ENCODE results near the gene CMC2. TPM values are rescaled to one million over a fixed set of nuclear protein-coding genes. Genes with fewer than 3 reads are reported as not detected.

Gene CMC2
- total RNA-seq, 2 experiments from 2014 or later = 90.7 to 99.9 TPM

DNA sequence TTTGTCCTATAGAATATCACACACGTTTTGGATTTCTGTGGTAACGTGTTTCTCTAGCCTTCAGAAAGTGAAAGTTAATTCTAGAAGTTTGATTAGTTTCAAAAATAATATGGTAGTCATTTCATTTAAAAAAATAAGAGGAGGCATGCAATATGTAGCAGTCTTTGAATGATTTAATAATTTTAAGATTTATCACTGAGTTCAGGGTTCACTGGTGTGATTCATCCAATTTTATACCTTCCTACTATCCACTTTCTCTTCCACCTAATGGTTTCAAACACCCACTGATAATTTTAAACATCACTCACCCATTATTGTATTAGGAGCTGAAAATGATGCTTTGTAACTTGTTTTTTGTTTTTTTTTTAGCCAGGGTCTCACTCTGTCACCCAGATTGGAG is 42.3 kb downstream of the CMC2 start:
- ChIA-PET CTCF (no interaction called here), POLR2A (no interaction called here)
- Mint-ChIP-seq H3K4me1 (no peaks in the 10 kb centered on the region), H3K27me3 (no peaks in the 10 kb centered on the region), H3K36me3 (ENCODE audit: low read depth) (peaks cover 12% of the 10 kb centered on the region), H3K27ac (no peak overlapping the region), H3K9me3 (peaks cover 16% of the 10 kb centered on the region), H3K4me3 (no peak overlapping the region)
- DNase-seq = no peak

DNA sequence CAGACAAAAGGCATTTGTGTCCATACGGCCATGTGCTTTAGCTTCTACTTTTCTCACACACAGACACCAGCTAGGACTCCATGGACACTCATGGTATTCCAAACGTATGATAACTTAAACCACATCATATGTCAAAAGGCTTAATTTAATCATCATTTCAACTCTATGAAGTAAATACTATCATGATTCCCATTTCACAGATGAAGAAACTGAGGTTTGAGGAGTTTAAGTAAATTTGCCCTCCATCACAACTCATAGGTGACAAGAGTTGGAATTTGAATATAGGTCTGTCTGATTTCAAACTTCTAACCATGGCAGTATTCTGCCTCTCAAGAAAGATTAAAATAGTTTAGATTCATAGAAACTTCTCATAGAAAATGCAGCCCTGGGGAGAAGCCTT is 43.8 kb downstream of the CMC2 start:
- Mint-ChIP-seq H3K4me1 (no peaks in the 10 kb centered on the region), H3K27ac (no peak overlapping the region), H3K9me3 (peaks cover 29% of the 10 kb centered on the region), H3K4me3 (no peak overlapping the region), H3K36me3 (ENCODE audit: low read depth) (peaks cover 8% of the 10 kb centered on the region), H3K27me3 (peaks cover under 1% of the 10 kb centered on the region)
- POLR2A ChIA-PET = no interaction called here
- CTCF ChIA-PET = no interaction called here
- no peak for DNase-seq

DNA sequence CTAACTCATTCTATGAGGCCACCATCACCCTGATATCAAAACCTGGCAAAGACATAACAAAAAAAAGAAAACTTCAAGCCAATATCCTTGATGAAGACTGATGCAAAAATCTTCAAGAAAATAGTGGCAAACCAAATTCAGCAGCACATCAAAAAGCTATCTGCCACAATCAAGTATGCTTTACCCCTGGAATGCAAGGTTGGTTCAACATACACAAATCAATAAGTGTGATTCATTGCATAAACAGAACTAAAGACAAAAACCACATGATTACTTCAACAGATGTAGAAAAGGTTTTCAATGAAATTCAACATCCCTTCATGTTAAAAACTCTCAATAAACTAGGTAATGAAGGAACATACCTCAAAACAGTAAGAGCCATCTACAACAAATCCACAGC is 48.4 kb downstream of the CMC2 start:
- H3K4me1 Mint-ChIP-seq = no peaks in the 10 kb centered on the region
- ChIA-PET CTCF (no interaction called here), POLR2A (interaction anchor here (1.1 kb wide), 1 partner anchor 52 kb away, joined by 3 read pairs; no protein-coding TSS in a partner anchor)
- no peak overlapping the region for H3K4me3 Mint-ChIP-seq
- H3K36me3 Mint-ChIP-seq (ENCODE audit: low read depth) = peaks cover 29% of the 10 kb centered on the region
- H3K9me3 Mint-ChIP-seq = peaks cover 41% of the 10 kb centered on the region
- no peak for DNase-seq
- H3K27me3 Mint-ChIP-seq = peaks cover 2% of the 10 kb centered on the region
- no peak overlapping the region for H3K27ac Mint-ChIP-seq

DNA sequence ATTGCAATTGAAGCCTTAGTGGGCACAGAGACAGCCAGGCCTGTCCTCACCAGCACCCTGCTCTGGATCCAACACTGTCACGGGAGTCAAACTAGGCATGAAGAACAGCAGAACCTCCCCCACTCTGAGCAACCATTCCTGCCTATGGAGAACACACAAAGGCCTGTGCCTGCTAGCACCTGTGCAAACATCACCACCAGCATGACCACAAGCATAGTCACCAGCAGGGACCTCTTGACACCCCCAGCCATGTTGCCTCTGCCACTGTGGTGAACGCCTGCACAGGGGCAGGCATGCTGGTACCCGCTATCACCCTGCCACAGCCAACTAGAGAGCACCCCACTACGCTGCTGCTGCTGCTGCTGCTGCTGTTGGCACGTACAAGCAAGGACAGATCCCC is 51.7 kb downstream of the CMC2 start:
- Mint-ChIP-seq H3K27ac (no peak overlapping the region), H3K4me3 (no peak overlapping the region)

GRCh38 chr16:80948886-80949493 is 57.7 kb downstream of the CMC2 start:
- no peak overlapping the region for H3K27ac Mint-ChIP-seq
- no peaks in the 10 kb centered on the region for H3K9me3 Mint-ChIP-seq
- POLR2A ChIA-PET = no interaction called here
- CTCF ChIA-PET = interaction anchor here (0.6 to 0.8 kb wide), 3 partner anchors 10 to 26 kb away, joined by 3 read pairs; no protein-coding TSS in a partner anchor
- no peak overlapping the region for H3K4me3 Mint-ChIP-seq
- H3K36me3 Mint-ChIP-seq (ENCODE audit: low read depth) = no peaks in the 10 kb centered on the region
- DNase-seq = peak; percentile 39
- peaks cover 13% of the 10 kb centered on the region for H3K27me3 Mint-ChIP-seq
- H3K4me1 Mint-ChIP-seq = peaks cover 15% of the 10 kb centered on the region

More for the DNA sequence above, 51.7 kb downstream of the CMC2 start:
- no peaks in the 10 kb centered on the region for H3K4me1 Mint-ChIP-seq
- POLR2A ChIA-PET = no interaction called here
- no peak for DNase-seq
- peaks cover 29% of the 10 kb centered on the region for H3K36me3 Mint-ChIP-seq (ENCODE audit: low read depth)
- CTCF ChIA-PET = no interaction called here
- peaks cover 32% of the 10 kb centered on the region for H3K9me3 Mint-ChIP-seq
- peaks cover 3% of the 10 kb centered on the region for H3K27me3 Mint-ChIP-seq

GRCh38 chr16:80947708-80948625 is 58.7 kb downstream of the CMC2 start:
- Mint-ChIP-seq H3K4me1 (peaks cover 15% of the 10 kb centered on the region), H3K27ac (no peak overlapping the region), H3K9me3 (no peaks in the 10 kb centered on the region), H3K36me3 (ENCODE audit: low read depth) (no peaks in the 10 kb centered on the region), H3K27me3 (peaks cover 13% of the 10 kb centered on the region), H3K4me3 (no peak overlapping the region)
- CTCF ChIA-PET = interaction anchor here (0.6 kb wide), 1 partner anchor 27 kb away, joined by 3 read pairs; no protein-coding TSS in a partner anchor
- no peak for DNase-seq
- POLR2A ChIA-PET = no interaction called here

DNA sequence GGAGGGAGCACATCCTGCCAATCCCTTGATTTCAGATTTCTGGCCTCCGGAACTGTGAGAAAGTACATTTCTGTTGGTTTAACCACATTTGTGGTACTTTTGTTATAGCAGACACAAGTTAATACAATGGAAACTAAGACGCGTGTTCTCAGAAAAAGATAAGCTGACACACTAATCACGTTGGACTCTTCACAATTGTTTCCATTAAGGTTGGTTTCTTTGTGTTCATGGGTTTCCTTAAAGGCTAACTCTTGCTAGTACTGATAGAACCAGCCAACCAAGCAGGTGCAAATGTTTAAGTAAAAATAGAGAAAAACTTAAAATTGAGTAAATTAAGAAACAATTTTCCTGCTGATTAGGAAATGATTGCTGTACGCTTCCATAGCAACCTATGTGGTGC is 59.4 kb downstream of the CMC2 start:
- H3K36me3 Mint-ChIP-seq (ENCODE audit: low read depth) = no peaks in the 10 kb centered on the region
- H3K27me3 Mint-ChIP-seq = peaks cover 13% of the 10 kb centered on the region
- CTCF ChIA-PET = no interaction called here
- no peak overlapping the region for H3K27ac Mint-ChIP-seq
- peaks cover 15% of the 10 kb centered on the region for H3K4me1 Mint-ChIP-seq
- H3K4me3 Mint-ChIP-seq = no peak overlapping the region
- POLR2A ChIA-PET = no interaction called here
- no peaks in the 10 kb centered on the region for H3K9me3 Mint-ChIP-seq
- DNase-seq = no peak

DNA sequence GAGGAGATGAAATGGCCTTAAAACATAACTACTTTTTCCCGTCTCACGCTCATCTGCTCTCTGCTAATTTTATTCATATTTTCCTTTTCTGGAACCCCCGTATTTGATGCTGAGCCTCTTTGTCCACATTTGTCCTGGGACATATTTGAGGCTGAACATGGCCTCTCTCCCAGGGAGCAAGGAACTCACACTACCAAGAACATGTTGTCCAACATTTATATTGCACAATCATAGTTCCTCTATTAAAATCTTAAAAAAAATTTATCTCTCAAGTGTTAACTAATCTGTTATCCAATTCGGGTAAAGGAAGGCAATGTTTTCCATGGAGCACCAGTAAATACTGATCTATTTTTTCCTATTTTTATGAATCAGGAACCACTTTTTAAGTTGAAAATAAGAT is 60.2 kb downstream of the CMC2 start:
- Mint-ChIP-seq H3K4me1 (peaks cover 15% of the 10 kb centered on the region), H3K4me3 (no peak overlapping the region), H3K27me3 (peaks cover 13% of the 10 kb centered on the region), H3K36me3 (ENCODE audit: low read depth) (no peaks in the 10 kb centered on the region), H3K9me3 (no peaks in the 10 kb centered on the region), H3K27ac (no peak overlapping the region)
- no peak for DNase-seq
- ChIA-PET POLR2A (no interaction called here), CTCF (no interaction called here)

DNA sequence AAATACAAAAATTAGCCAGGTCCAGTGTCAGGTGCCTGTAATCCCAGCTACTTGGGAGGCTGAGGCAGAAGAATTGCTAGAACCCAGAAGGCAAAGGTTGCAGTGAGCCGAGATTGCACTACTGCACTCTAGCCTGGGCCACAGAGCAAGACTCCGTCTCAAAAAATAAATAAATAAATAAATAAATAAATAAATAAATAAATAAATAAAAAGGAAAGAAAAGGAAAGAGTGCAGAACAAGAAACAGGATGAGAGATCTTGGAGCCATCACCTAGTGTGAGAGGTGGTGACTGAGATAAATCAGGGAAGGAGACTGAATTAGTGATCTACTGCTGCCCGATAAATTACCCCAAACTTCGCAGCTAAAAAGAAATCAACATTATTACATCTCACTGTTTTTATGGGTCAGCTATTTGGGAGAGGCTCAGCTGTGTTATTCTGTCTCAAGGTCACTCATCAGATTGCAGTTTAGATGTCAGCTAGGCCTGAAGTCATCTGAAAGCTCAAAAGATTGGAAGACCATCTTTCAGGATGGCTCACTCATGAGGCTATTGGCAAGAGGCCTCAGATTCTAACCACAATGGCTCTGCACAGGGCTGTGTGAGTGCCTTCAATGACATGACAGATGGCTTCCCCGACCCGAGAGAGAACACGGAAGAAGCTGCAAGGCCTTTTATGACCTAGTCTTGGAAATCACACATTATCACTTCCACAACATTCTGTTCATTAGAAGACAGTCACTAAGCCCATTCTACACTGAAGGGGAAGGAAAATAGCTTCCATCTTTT is 66.4 kb downstream of the CMC2 start:
- Mint-ChIP-seq H3K4me1 (no peaks in the 10 kb centered on the region), H3K4me3 (no peak overlapping the region), H3K36me3 (ENCODE audit: low read depth) (no peaks in the 10 kb centered on the region), H3K27ac (no peak overlapping the region), H3K27me3 (peaks cover 4% of the 10 kb centered on the region), H3K9me3 (no peaks in the 10 kb centered on the region)
- ChIA-PET CTCF (no interaction called here), POLR2A (no interaction called here)
- DNase-seq = no peak

DNA sequence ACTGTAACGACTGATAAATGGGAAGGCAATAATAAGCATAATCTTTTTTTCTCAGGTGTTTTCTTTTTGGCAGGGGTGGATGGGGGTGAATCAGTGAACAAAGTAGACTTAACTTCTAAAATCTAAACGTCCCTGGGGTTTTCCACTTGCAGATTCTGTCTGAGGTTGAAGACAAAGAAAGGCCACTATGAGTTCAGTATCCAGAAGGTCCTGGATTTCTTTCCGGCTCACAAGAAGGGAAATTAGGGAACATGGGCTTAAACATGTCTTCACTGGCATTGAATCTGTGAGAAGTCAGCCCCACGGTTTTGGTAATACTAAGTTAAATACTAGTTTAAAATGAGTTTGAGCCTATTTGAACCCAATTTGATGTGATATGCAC is 67.8 kb downstream of the CMC2 start:
- H3K9me3 Mint-ChIP-seq = no peaks in the 10 kb centered on the region
- H3K36me3 Mint-ChIP-seq (ENCODE audit: low read depth) = no peaks in the 10 kb centered on the region
- H3K27me3 Mint-ChIP-seq = peaks cover 16% of the 10 kb centered on the region
- H3K4me3 Mint-ChIP-seq = no peak overlapping the region
- ChIA-PET CTCF (no interaction called here), POLR2A (no interaction called here)
- no peaks in the 10 kb centered on the region for H3K4me1 Mint-ChIP-seq
- no peak overlapping the region for H3K27ac Mint-ChIP-seq
- no peak for DNase-seq

DNA sequence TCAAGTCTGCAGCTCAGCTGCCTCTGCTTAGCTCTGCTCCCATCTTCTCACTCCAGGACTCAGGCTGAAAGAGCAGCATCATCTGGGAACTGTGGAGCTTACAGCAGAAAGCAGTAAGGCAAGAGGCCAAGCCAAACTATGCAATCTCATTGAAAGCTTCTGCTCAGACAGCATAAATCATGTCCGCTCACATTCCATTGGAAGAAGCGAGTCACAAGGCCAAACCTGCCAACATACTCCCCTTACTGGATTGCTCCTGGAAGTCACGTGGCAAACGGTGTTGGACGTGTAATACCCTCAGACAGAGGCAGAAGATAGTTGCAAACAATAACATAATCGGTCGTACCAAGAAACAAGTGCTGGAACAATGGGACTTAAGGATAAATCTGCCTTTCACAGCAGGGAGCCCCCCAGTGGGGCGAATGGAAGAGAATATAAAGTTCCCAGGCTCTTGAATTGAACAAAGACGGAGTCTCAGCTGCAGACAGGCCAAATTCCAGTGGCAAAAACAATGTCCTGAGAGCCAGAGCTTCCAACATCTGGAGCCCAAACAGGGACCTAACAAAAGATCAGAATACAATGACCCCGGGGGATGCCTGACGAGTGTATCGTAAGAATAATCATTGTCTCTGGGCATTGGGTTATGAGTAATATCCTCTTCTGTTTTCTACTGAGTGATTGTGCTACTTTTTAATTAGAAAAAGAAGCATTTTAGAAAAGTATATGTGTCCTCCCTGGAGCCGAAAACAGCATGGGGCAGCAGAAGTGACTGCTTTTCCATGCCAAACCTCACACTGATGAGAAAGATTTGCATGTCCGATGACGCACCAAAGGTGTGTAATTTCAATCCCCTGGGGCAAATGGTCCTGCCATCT is 68.4 kb downstream of the CMC2 start:
- no peaks in the 10 kb centered on the region for H3K4me1 Mint-ChIP-seq
- H3K27me3 Mint-ChIP-seq = peaks cover 22% of the 10 kb centered on the region
- H3K4me3 Mint-ChIP-seq = no peak overlapping the region
- no peak for DNase-seq
- H3K9me3 Mint-ChIP-seq = no peaks in the 10 kb centered on the region
- ChIA-PET CTCF (no interaction called here), POLR2A (no interaction called here)
- no peak overlapping the region for H3K27ac Mint-ChIP-seq
- no peaks in the 10 kb centered on the region for H3K36me3 Mint-ChIP-seq (ENCODE audit: low read depth)

GRCh38 chr16:80936410-80936809 is 70.3 kb downstream of the CMC2 start:
- no peak overlapping the region for H3K4me3 Mint-ChIP-seq
- no peak for DNase-seq
- no peak overlapping the region for H3K27ac Mint-ChIP-seq
- H3K9me3 Mint-ChIP-seq = no peaks in the 10 kb centered on the region
- peaks cover 33% of the 10 kb centered on the region for H3K27me3 Mint-ChIP-seq
- POLR2A ChIA-PET = no interaction called here
- peaks cover 6% of the 10 kb centered on the region for H3K4me1 Mint-ChIP-seq
- CTCF ChIA-PET = no interaction called here
- no peaks in the 10 kb centered on the region for H3K36me3 Mint-ChIP-seq (ENCODE audit: low read depth)

GRCh38 chr16:80935691-80936090 is 71.0 kb downstream of the CMC2 start:
- POLR2A ChIA-PET = no interaction called here
- CTCF ChIA-PET = no interaction called here
- no peak for DNase-seq
- Mint-ChIP-seq H3K27me3 (peaks cover 39% of the 10 kb centered on the region), H3K4me1 (peaks cover 6% of the 10 kb centered on the region), H3K4me3 (no peak overlapping the region), H3K9me3 (no peaks in the 10 kb centered on the region), H3K27ac (no peak overlapping the region), H3K36me3 (ENCODE audit: low read depth) (no peaks in the 10 kb centered on the region)
